BLaER1 treated with 17β-estradiol and CSF1 and Interleukin-3, amounts not matched to agents 10 nM and 100 nM (cell line): ENCODE data around the gene ZNF175.
A peak's percentile ranks its signal among the peaks of the same experiment; 100 is the strongest.
"Not testable (repeated sequence)": the region's sequence is repeated elsewhere in the genome, so short reads cannot be mapped to it uniquely, and the experiment has no call there.

Source experiments
- H3K27ac ChIP-seq, 11 experiments: shearing (Covaris generic); formaldehyde crosslinking; 2 replicates each; pipeline ENCODE4 v1.8.1; 2022
- H3K27me3 ChIP-seq, 11 experiments: shearing (Covaris generic); formaldehyde crosslinking; 2 replicates each; pipeline ENCODE4 v1.8.1; 2022
- H3K36me3 ChIP-seq, 11 experiments: shearing (Covaris generic); formaldehyde crosslinking; 2 replicates each; pipeline ENCODE4 v1.8.1; 2022
- H3K4me1 ChIP-seq, 10 experiments: shearing (Covaris generic); formaldehyde crosslinking; 2 replicates each; pipeline ENCODE4 v1.8.1; 2022
- H3K4me2 ChIP-seq, 11 experiments: shearing (Covaris generic); formaldehyde crosslinking; 2 replicates each; pipeline ENCODE4 v1.8.1; 2022
- H3K4me3 ChIP-seq, 10 experiments: shearing (Covaris generic); formaldehyde crosslinking; 2 replicates each; pipeline ENCODE4 v1.8.1; 2022
- H3K9ac ChIP-seq, 11 experiments: shearing (Covaris generic); formaldehyde crosslinking; 2 replicates each; pipeline ENCODE4 v1.8.1; 2022
- H3K9me3 ChIP-seq, 11 experiments: shearing (Covaris generic); formaldehyde crosslinking; replicated peaks in 1 of 11; 2 replicates each; pipeline ENCODE4 v1.8.1; 2022
- H4K20me1 ChIP-seq, 11 experiments: shearing (Covaris generic); formaldehyde crosslinking; 2 replicates each; pipeline ENCODE4 v1.8.1; 2022
- Cebpa-rat ChIP-seq, 11 experiments: shearing (Covaris generic); IDR thresholded peaks; 2 replicates each; pipeline ENCODE4 v1.8.1; 2022

Gene ZNF175

DNA sequence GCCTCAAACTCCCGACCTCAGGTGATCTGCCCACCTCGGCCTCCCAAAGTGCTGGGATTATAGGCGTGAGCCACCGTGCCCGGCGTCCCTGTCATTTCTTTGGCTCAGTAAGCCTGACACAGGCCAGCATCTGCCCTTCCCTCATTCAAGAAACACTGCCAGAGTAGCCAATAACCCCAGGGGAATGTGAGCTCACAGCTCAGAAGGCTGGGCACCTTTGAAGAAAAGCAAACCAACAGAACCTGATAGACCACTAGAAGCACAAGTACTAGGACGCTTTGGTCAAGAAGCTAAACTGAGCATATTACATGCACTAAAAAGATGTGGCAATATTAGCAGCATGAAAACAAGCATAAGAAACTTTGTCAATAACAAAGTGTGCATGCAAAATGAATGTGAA, 44.9 kb downstream of the ZNF175 start:
- Histone ChIP-seq H3K36me3 (peaks cover 0 to 44% (median 0%) of the 10 kb centered on the region in 11 experiments; a peak in 4 of 22 replicates), H3K4me1 (peaks cover 0 to 22% (median 11%) of the 10 kb centered on the region in 10 experiments; a peak in 15 of 20 replicates), H3K4me2 (peak overlapping the region in 1 of 11 experiments; percentile 35; a peak in 2 of 22 replicates), H3K4me3 (no peak overlapping the region), H3K9ac (no peak overlapping the region), H3K27me3 (no peaks in the 10 kb centered on the region), H3K9me3 (peaks cover 7 to 20% (median 12%) of the 10 kb centered on the region in 11 experiments; a peak in 20 of 22 replicates), H3K27ac (no peak overlapping the region), H4K20me1 (no peaks in the 10 kb centered on the region)
- TF ChIP-seq Cebpa-rat (IDR thresholded peaks at IDR 0.05): no peak

DNA sequence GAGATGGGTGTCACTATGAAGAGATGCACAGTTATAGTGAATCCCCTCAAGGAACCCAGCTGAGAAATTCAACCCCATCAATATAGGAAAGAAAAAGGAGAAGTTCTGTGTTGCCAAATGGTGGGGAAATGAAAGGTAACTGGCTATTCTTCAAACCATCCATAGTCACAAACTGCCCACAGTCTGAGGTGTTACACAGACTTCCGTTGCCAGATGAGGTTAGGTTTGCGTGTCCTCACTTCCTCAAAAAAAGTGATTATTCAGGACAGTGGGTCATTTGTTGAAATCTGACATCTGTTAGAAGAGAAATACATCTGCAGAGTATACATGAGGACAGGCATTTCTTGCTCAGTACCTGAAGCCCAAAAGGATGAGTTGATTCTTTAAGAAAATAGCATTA, 50.1 kb downstream of the ZNF175 start:
- peak overlapping the region in 7 of 11 experiments; percentile 19 to 71 (median 45); a peak in 10 of 22 replicates for H3K27ac ChIP-seq

DNA sequence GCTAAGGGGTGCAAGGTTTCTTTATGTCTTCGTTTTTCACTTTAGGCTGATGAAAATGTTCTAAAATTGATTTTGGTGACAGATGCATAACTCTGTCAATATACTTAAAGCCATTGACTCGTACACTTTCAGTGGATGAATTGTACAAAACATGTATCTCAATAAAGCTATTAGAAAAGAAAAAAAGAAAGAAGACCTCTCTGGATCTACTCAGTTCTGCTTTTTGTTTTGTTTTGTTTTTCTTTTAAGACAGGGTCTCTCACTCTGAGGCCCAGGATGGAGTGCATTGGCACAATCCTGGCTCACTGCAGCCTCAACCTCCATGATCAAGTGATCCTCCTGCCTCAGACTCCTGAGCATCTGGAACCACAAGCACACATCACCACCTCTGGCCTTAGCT, 55.6 kb downstream of the ZNF175 start:
- Histone ChIP-seq H3K4me2 (peak overlapping the region in 4 of 11 experiments; percentile 44 to 78 (median 66); a peak in 7 of 22 replicates), H3K36me3 (peaks cover 0 to 40% (median 0%) of the 10 kb centered on the region in 11 experiments; a peak in 4 of 22 replicates), H4K20me1 (peaks cover 0 to 7% (median 0%) of the 10 kb centered on the region in 11 experiments; a peak in 1 of 22 replicates), H3K4me1 (peaks cover 0 to 46% (median 13%) of the 10 kb centered on the region in 10 experiments; a peak in 12 of 20 replicates), H3K27me3 (no peaks in the 10 kb centered on the region), H3K9ac (no peak overlapping the region), H3K4me3 (no peak overlapping the region), H3K9me3 (0 out of 22 replicates have a peak, but pooled peaks cover 0 to 7% (median 0%) of the 10 kb centered on the region in 11 experiments), H3K27ac (no peak overlapping the region)
- no peak for TF ChIP-seq Cebpa-rat (IDR thresholded peaks at IDR 0.05)

More for the DNA sequence above, 50.1 kb downstream of the ZNF175 start:
- TF ChIP-seq Cebpa-rat (IDR thresholded peaks at IDR 0.05): peak in 5 of 11 experiments; percentile 40 to 72 (median 54); a peak in 7 of 22 replicates
- Histone ChIP-seq H3K36me3 (peaks cover 0 to 48% (median 0%) of the 10 kb centered on the region in 11 experiments; a peak in 4 of 22 replicates), H3K4me2 (peak overlapping the region in 8 of 11 experiments; percentile 10 to 62 (median 38); a peak in 14 of 22 replicates), H4K20me1 (no peaks in the 10 kb centered on the region), H3K9me3 (0 out of 22 replicates have a peak, but pooled peaks cover 0 to 7% (median 0%) of the 10 kb centered on the region in 11 experiments), H3K4me1 (peaks cover 0 to 41% (median 19%) of the 10 kb centered on the region in 10 experiments; a peak in 15 of 20 replicates), H3K9ac (peak overlapping the region in 1 of 11 experiments; percentile 25; a peak in 2 of 22 replicates), H3K27me3 (no peaks in the 10 kb centered on the region), H3K4me3 (no peak overlapping the region)

DNA sequence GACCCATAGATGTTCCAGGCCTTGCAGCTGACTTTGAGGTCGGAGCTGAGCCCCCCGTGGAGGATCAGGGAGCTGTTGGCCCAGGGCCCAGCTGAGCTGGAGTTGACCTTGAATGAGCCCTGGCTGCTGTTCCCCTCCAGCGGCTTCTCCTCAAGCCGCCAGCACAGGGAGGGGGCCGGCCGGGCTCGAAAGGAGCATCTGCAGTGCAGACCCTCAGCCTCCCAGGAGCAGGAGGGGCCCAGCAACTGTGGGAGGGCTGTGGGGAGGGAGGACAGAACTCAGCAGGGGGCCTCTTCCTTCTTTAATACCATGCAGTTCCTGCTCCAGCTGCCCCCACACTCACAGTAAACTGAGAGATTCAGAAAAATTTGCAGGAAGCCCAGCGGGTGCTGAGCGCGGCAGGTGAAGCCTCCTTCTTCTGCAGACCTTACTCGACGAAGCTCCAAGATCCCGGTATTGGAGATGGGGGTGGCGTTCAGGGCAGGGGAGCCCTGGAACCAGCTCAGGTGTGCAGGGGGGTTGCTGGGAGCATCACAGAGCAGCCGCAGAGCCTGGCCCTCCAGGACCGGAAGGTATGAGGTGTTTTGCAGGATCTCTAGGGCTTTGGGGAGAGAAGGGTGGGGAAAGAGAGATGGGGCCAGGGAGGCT, 56.5 kb downstream of the ZNF175 start:
- no peaks in the 10 kb centered on the region for H3K27me3 ChIP-seq
- no peak overlapping the region for H3K4me3 ChIP-seq
- 0 out of 22 replicates have a peak, but pooled peaks cover 0 to 7% (median 0%) of the 10 kb centered on the region in 11 experiments for H3K9me3 ChIP-seq
- peaks cover 0 to 37% (median 12%) of the 10 kb centered on the region in 10 experiments; a peak in 10 of 20 replicates for H3K4me1 ChIP-seq
- H3K36me3 ChIP-seq: peaks cover 0 to 39% (median 0%) of the 10 kb centered on the region in 11 experiments; a peak in 4 of 22 replicates
- no peak overlapping the region for H3K27ac ChIP-seq
- H3K4me2 ChIP-seq: peak overlapping the region in 5 of 11 experiments; percentile 35 to 78 (median 61); a peak in 10 of 22 replicates
- no peak for TF ChIP-seq Cebpa-rat (IDR thresholded peaks at IDR 0.05)
- H4K20me1 ChIP-seq: peaks cover 0 to 7% (median 0%) of the 10 kb centered on the region in 11 experiments; a peak in 1 of 22 replicates
- no peak overlapping the region for H3K9ac ChIP-seq

DNA sequence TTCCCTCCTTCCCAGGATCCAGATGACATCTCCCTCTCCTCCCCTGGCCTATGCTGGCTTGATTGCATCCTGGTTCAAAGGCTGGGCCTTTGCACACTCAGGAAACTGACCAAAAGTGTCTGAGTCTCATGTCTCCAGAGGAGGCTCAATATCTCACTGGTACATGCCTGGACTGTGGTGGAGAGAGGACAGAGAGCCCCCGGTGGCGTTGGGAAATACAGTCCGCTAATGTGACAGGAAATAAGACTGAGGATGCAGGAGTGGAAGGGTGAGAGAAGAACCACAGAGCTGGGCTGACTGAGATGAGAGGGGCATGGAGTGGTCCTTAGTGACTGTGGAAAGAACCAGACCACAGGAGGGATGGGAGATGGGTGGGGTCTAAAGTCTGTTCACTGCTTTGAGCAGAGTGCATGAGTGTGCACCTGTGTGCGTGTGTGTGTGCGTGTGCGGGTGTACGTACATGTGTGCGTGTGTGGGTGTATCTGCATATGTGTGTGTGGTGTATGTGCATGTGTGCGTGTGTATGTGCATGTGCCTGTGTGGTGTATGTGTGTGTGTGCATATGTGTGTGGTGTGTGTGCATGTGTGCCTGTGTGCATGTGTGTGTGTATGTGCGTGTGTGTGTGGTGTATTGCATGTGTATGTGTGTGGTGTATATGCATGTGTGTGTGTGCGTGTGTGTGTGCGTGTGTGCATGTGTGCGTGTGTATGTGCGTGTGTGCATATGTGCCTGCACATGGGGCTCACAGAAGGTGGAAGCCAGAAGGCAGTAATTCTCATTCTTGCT, 57.3 kb downstream of the ZNF175 start:
- Histone ChIP-seq H3K27me3 (no peaks in the 10 kb centered on the region), H3K36me3 (peaks cover 0 to 31% (median 0%) of the 10 kb centered on the region in 11 experiments; a peak in 4 of 22 replicates), H3K9ac (no peak overlapping the region), H4K20me1 (peaks cover 0 to 7% (median 0%) of the 10 kb centered on the region in 11 experiments; a peak in 1 of 22 replicates), H3K4me2 (peak overlapping the region in 5 of 11 experiments; percentile 35 to 78 (median 61); a peak in 10 of 22 replicates), H3K4me1 (peaks cover 0 to 37% (median 12%) of the 10 kb centered on the region in 10 experiments; a peak in 10 of 20 replicates), H3K4me3 (no peak overlapping the region), H3K27ac (no peak overlapping the region), H3K9me3 (0 out of 22 replicates have a peak, but pooled peaks cover 0 to 6% (median 0%) of the 10 kb centered on the region in 11 experiments)
- no peak for TF ChIP-seq Cebpa-rat (IDR thresholded peaks at IDR 0.05)

DNA sequence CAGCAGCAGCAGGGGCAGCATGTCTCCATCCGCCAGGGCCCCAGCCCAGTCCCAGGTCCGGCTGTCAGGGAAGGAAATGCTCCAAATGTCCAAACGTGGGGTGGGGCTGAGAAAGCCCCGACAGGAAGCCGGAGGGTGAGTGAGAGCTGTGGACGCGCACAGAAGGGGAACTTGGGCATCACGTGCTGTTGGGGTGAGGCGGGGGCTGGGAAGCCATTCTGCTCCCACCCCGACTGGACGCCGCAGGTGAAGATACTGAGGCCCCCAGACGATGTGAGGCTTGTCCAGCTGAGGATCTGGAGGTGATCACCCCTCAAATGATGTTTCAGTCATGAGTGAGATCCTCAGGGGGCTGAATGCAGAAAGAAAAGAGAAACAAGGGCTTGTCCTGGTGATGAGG, 59.2 kb downstream of the ZNF175 start, which contains the start of gene SIGLEC5:
Gene SIGLEC5 (minus strand): TSS at position 87 of the 400 bp plus-strand sequence. CDS start 66 bp downstream, at position 21.
- Histone ChIP-seq H3K4me1 (peaks cover 0 to 36% (median 12%) of the 10 kb centered on the region in 10 experiments; a peak in 10 of 20 replicates), H3K36me3 (peaks cover 0 to 12% (median 0%) of the 10 kb centered on the region in 11 experiments; a peak in 4 of 22 replicates), H3K4me3 (peak within 1 kb of the TSS in 2 of 10 experiments; percentile 20 to 26; a peak in 3 of 20 replicates), H3K4me2 (peak within 1 kb of the TSS in 3 of 11 experiments; percentile 61 to 78 (median 70); a peak in 6 of 22 replicates)
- H3K27ac ChIP-seq, H3K9ac ChIP-seq, H3K27me3 ChIP-seq, H4K20me1 ChIP-seq, H3K9me3 ChIP-seq: not testable (repeated sequence)

DNA sequence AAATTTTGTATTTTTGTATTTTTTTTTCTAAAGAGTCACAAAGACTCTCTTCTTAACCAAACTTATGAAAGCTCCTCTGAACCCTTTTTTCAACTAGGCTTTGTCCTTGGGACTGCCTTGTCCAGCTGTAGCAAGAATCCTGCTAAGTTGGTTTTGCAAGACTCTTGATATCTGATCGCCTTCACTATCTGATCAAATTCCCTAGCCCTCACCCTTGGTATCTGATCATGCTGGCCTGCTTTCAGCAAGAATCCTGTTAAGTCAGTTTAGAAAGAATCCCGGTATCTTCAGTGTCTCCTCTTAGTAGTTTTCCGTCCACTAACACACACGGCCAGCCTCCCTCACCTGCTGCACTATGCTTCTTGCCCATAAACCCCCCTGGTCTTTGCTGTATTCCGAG, 61.0 kb downstream of the ZNF175 start:
- no peaks in the 10 kb centered on the region for H3K27me3 ChIP-seq
- H3K9me3 ChIP-seq: no peaks in the 10 kb centered on the region
- H3K4me2 ChIP-seq: no peak overlapping the region
- no peak overlapping the region for H3K4me3 ChIP-seq
- no peak overlapping the region for H3K9ac ChIP-seq
- H3K27ac ChIP-seq: no peak overlapping the region
- peaks cover 0 to 22% (median 9%) of the 10 kb centered on the region in 10 experiments; a peak in 10 of 20 replicates for H3K4me1 ChIP-seq
- no peaks in the 10 kb centered on the region for H3K36me3 ChIP-seq
- H4K20me1 ChIP-seq: peaks cover 0 to 5% (median 0%) of the 10 kb centered on the region in 11 experiments; a peak in 1 of 22 replicates
- TF ChIP-seq Cebpa-rat (IDR thresholded peaks at IDR 0.05): no peak

DNA sequence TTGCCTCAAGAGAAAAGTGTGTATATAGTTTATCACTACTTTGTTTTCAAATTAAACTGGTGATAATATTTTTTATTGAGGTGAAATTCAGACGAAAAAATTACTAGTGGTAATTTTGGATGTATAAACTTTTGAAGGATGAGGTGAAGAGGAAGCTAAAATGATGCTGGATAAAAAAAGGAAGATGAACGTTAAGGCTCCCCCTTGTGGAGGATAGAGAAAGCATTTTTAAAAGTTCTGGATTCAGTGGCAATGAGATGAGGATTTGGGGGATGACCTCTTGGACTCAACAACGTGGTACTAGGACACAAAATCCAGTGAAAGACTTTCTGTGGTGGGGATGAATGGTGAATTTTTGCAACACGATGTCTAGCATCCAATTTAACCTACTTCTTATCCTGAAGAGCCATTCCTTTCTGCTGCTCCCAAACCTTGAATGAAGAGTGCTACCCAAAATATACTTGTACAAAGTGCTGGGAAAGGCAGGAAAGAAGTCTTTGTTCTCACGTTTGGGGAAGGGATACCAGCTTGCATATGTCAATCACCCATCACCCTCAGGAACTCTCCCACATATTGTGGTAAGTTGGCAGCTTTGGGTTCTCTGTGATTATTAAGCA, 66.4 kb downstream of the ZNF175 start:
- TF ChIP-seq Cebpa-rat (IDR thresholded peaks at IDR 0.05): no peak
- no peak overlapping the region for H3K9ac ChIP-seq
- H3K9me3 ChIP-seq: no peaks in the 10 kb centered on the region
- no peak overlapping the region for H3K4me3 ChIP-seq
- H3K27me3 ChIP-seq: no peaks in the 10 kb centered on the region
- H3K36me3 ChIP-seq: no peaks in the 10 kb centered on the region
- no peaks in the 10 kb centered on the region for H3K4me1 ChIP-seq
- H4K20me1 ChIP-seq: no peaks in the 10 kb centered on the region
- H3K4me2 ChIP-seq: no peak overlapping the region
- H3K27ac ChIP-seq: no peak overlapping the region
